A549 (cell line): ENCODE measurements around the gene SPRYD3. TPM values are rescaled to one million over a fixed set of nuclear protein-coding genes. Genes with fewer than 3 reads are reported as not detected.

Experiments used
- ATAC-seq, 2 experiments: fragments of 200-7000 bp in 1 of 2; fragments of >200 bp in 1 of 2; cut with Nextera tagmentation in 1 of 2; cut with Tn5 transposase in 1 of 2; 3 replicates each; pipeline versions ENCODE4 v1.8.0 to v1.9.1; 2018 to 2020; ENCODE audit warnings: mild to moderate bottlenecking in 1 of 2, moderate library complexity in 1 of 2
- CTCF ChIA-PET: fragments of 300-600 bp; sonication (Branson Sonifier 250); formaldehyde crosslinking; extraction: SDS; loops from one replicate; lab custom pipeline; 2021; ENCODE audit warnings: antibody characterized with exemption, inconsistent platforms; lab: Yijun Ruan, JAX
- POLR2A ChIA-PET: fragments of 350-600 bp; formaldehyde crosslinking; extraction: SDS; loops from one replicate; lab custom pipeline; 2021; ENCODE audit warnings: antibody characterized with exemption, inconsistent platforms; lab: Yijun Ruan, JAX
- DNase-seq, 2 experiments: peaks; one replicate each; pipeline versions ENCODE4 v3.0.0 to v3.0.0-alpha.2; 2011 to 2016; ENCODE audit warnings: low read depth in 1 of 2, low spot score in 1 of 2
- FAIRE-seq: peaks from 2 replicates; lab custom pipeline; 2011; peaks lifted over from hg19 to GRCh38; lab: Jason Lieb, UNC
- H3K27ac ChIP-seq, 2 experiments: fragments of >200 bp; sonication (Bioruptor Twin); formaldehyde crosslinking; 3 replicates each; pipeline ENCODE4 v1.5.1; 2016 to 2017
- H3K4me1 ChIP-seq: fragments of >200 bp; sonication (Bioruptor Twin); formaldehyde crosslinking; 3 replicates; pipeline ENCODE4 v1.6.1; 2016
- H3K4me2 ChIP-seq: fragments of >200 bp; sonication (Bioruptor Twin); formaldehyde crosslinking; 3 replicates; pipeline ENCODE4 v1.6.1; 2016
- H3K4me3 ChIP-seq: fragments of >200 bp; sonication (Bioruptor Twin); formaldehyde crosslinking; 3 replicates; pipeline ENCODE4 v1.5.1; 2016
- H3K9me3 ChIP-seq: fragments of >200 bp; sonication (Bioruptor Twin); formaldehyde crosslinking; 3 replicates; pipeline ENCODE4 v1.6.1; 2016
- HOXB5 ChIP-seq: fragments of 250-450 bp; sonication (Bioruptor Pico); IDR thresholded peaks from 2 replicates; pipeline ENCODE4 v1.5.0; 2020; ENCODE audit warnings: mild to moderate bottlenecking, moderate library complexity
- KDM5A ChIP-seq: fragments of 200-600 bp; sonication (generic); IDR thresholded peaks from 2 replicates; pipeline ENCODE4 v1.6.1; 2016; ENCODE audit warnings: antibody characterized with exemption, mild to moderate bottlenecking
- MAZ ChIP-seq: fragments of 150-350 bp; IDR thresholded peaks from 2 replicates; pipeline ENCODE4 v1.6.1; 2014; ENCODE audit warnings: antibody characterized with exemption, low read depth, low read length, borderline replicate concordance
- POLR2A ChIP-seq: IDR thresholded peaks from 2 replicates; pipeline ENCODE4 v1.6.1; 2012; ENCODE audit warnings: mild to moderate bottlenecking, low read length
- RARB ChIP-seq: fragments of 250-450 bp; sonication (Bioruptor Pico); IDR thresholded peaks from 2 replicates; pipeline ENCODE4 v1.8.0; 2021; ENCODE audit warnings: mild to moderate bottlenecking, moderate library complexity
- RCOR1 ChIP-seq: fragments of 150-350 bp; IDR thresholded peaks from 2 replicates; pipeline ENCODE4 v1.6.1; 2014; ENCODE audit warnings: antibody characterized with exemption, low read length, low read depth
- ZSCAN20 ChIP-seq: fragments of 250-450 bp; sonication (Bioruptor Pico); IDR thresholded peaks from 2 replicates; pipeline ENCODE4 v1.8.0; 2022; ENCODE audit warnings: mild to moderate bottlenecking, moderate library complexity
- WGBS: methylation state at CpG from one replicate; pipeline ENCODE4 v1.1.6; 2017; ENCODE audit errors: missing lambda C conversion rate; 5-methylcytosine and 5-hydroxymethylcytosine counted together
- polyA plus RNA-seq, 4 experiments: library from polyadenylated mRNA; depleted of rRNA in 3 of 4; stranded (reverse); fragments of >200 nt; fragmentation: RNase III in 1 of 4; extraction: RNeasy Plus Mini Kit Qiagen cat#74134 plus additional on column Dnase treatment in 1 of 4; gene quantifications; 2 replicates in 3 of 4; 3 replicates in 1 of 4; pipeline ENCODE4 v1.2.3, GENCODE V29; 2011 to 2017
- small RNA-seq, 6 experiments: library from RNA; depleted of rRNA; stranded (forward); fragments of <200 nt; gene quantifications; one replicate each; pipeline ENCODE3, GENCODE V24; 2012
- TF ChIP-seq, protein P1 (sequence below): fragments of >200 bp; sonication (Bioruptor Twin); formaldehyde crosslinking; IDR thresholded peaks from 2 replicates; pipeline ENCODE4 v1.6.1; 2016
- TF ChIP-seq, protein P2 (sequence below): fragments of >200 bp; sonication (Bioruptor Twin); formaldehyde crosslinking; IDR thresholded peaks from 3 replicates; pipeline ENCODE4 v1.5.1; 2016

Gene SPRYD3
- polyA plus RNA-seq, 2 of the 4 experiments (the other 2 are of a cell fraction) = 17.3 to 26.8 TPM

DNA sequence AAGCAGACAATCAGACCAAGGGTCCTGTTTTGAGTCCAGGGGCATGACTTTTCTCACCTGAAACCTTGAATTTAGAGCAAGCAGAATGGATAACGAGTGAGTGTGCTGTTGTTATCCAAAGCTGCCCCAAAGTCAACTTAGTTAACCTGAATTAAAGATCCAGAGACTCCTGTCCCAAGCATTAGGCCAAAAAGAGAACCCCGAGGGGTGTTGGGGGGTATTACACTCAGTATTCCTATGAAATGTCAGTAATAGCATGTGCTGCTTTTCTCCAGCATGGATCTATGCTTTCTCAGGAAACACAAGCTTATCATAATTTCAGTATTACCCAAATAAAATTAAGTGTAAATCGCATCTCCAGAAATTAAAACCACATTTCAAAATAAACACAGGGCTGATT is 53.9 kb downstream of the SPRYD3 start:
- Histone ChIP-seq H3K4me2 (no peak overlapping the region), H3K9me3 (no peaks in the 10 kb centered on the region), H3K4me1 (no peaks in the 10 kb centered on the region), H3K27ac (no peak overlapping the region), H3K4me3 (no peak overlapping the region)
- no peak for TF ChIP-seq HOXB5 (CRISPR knock-in tag)
- TF ChIP-seq RARB (CRISPR knock-in tag) = no peak
- no peak for TF ChIP-seq ZSCAN20
- TF ChIP-seq, protein P1, sequence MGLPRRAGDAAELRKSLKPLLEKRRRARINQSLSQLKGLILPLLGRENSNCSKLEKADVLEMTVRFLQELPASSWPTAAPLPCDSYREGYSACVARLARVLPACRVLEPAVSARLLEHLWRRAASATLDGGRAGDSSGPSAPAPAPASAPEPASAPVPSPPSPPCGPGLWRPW = no peak
- TF ChIP-seq, protein P2, sequence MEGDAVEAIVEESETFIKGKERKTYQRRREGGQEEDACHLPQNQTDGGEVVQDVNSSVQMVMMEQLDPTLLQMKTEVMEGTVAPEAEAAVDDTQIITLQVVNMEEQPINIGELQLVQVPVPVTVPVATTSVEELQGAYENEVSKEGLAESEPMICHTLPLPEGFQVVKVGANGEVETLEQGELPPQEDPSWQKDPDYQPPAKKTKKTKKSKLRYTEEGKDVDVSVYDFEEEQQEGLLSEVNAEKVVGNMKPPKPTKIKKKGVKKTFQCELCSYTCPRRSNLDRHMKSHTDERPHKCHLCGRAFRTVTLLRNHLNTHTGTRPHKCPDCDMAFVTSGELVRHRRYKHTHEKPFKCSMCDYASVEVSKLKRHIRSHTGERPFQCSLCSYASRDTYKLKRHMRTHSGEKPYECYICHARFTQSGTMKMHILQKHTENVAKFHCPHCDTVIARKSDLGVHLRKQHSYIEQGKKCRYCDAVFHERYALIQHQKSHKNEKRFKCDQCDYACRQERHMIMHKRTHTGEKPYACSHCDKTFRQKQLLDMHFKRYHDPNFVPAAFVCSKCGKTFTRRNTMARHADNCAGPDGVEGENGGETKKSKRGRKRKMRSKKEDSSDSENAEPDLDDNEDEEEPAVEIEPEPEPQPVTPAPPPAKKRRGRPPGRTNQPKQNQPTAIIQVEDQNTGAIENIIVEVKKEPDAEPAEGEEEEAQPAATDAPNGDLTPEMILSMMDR = no peak
- peak; percentile 70 to 80; a peak in 5 of 6 replicates for ATAC-seq
- WGBS = 96% methylated on average over 3 of the region's 3 CpGs
- DNase-seq = no peak
- no peak for FAIRE-seq
- ChIA-PET POLR2A (interaction anchor here (1.5 kb wide), 1 partner anchor 22 kb away, joined by 3 read pairs; no protein-coding TSS in a partner anchor), CTCF (interaction anchor here (1.9 to 8.5 kb wide), 2 partner anchors 11 to 44 kb away, joined by 4 to 70 read pairs; no protein-coding TSS in a partner anchor)

DNA sequence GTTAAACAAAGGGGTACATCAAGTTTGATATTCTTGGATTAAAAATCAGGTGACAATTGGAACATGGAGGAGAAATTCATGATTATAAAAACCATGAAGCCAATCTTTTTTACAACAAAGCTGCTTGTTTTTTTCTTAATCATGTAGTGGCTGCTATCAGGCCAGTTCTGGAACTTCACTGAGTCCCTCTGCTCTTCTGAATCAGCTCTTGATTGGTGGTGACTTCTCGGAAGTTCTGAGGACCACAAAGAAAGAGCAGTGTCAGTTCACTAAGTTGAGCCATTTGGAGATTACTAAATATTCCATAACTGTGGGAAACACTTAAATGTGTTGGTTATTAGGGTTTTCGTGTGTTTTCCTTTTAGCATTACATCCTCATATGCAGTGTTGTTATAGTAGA is 64.5 kb downstream of the SPRYD3 start:
- POLR2A ChIA-PET = interaction anchor here (0.6 to 0.7 kb wide), 3 partner anchors 9 to 118 kb away, joined by 3 read pairs; partner anchors contain the start of gene EIF4B
- FAIRE-seq = no peak

More for the DNA sequence above, 64.5 kb downstream of the SPRYD3 start:
- WGBS = 93% methylated on average over 2 of the region's 2 CpGs
- Histone ChIP-seq H3K4me3 (no peak overlapping the region), H3K4me1 (peaks cover 19% of the 10 kb centered on the region; the same call in 2 of the 3 replicates), H3K9me3 (no peaks in the 10 kb centered on the region), H3K27ac (no peak overlapping the region), H3K4me2 (no peak overlapping the region)
- ATAC-seq (no peak), DNase-seq (no peak)
- no peak for TF ChIP-seq MAZ
- TF ChIP-seq RCOR1 = no peak
- TF ChIP-seq POLR2A = no peak
- no peak for TF ChIP-seq KDM5A
- CTCF ChIA-PET = interaction anchor here (0.9 to 1.6 kb wide), 3 partner anchors 12 to 129 kb away, joined by 5 read pairs; no protein-coding TSS in a partner anchor

Small RNA genes within 50 kb of the gene (small RNA-seq; reads per million reads assigned to genes)
- 0 reads per million in 6 experiments for gene MIR6757

Other genes with a start within 250 kb of the SPRYD3 start
- gene KRT79, start 245.1 kb downstream of the SPRYD3 start, polyA plus RNA-seq (2011; rRNA removed) = 0.05 and 0.07 TPM in 2 replicates
- gene KRT79, start 245.1 kb downstream of the SPRYD3 start, polyA plus RNA-seq (2017; fragmentation: RNase III; extraction: RNeasy Plus Mini Kit Qiagen cat#74134 plus additional on column Dnase treatment) = 0.08 TPM in 1 of 3 replicates, not detected in the others
- 0.09 TPM in 1 of 2 replicates, not detected in the other for gene KRT78, start 230.4 kb downstream of the SPRYD3 start, polyA plus RNA-seq (2011; rRNA removed)
- 0.12 TPM in 2 of 3 replicates, not detected in the other for gene KRT78, start 230.4 kb downstream of the SPRYD3 start, polyA plus RNA-seq (2017; fragmentation: RNase III; extraction: RNeasy Plus Mini Kit Qiagen cat#74134 plus additional on column Dnase treatment)
- gene KRT8, start 174.3 kb downstream of the SPRYD3 start, polyA plus RNA-seq (2011; rRNA removed) = 1,385 and 2,250 TPM in 2 replicates
- gene KRT8, start 174.3 kb downstream of the SPRYD3 start, polyA plus RNA-seq (2017; fragmentation: RNase III; extraction: RNeasy Plus Mini Kit Qiagen cat#74134 plus additional on column Dnase treatment) = 3,173 to 3,781 TPM (median 3,633 TPM) in 3 replicates
- 2,476 and 2,635 TPM in 2 replicates for gene KRT18, start 130.3 kb downstream of the SPRYD3 start, polyA plus RNA-seq (2011; rRNA removed)
- 2,534 to 2,941 TPM (median 2,752 TPM) in 3 replicates for gene KRT18, start 130.3 kb downstream of the SPRYD3 start, polyA plus RNA-seq (2017; fragmentation: RNase III; extraction: RNeasy Plus Mini Kit Qiagen cat#74134 plus additional on column Dnase treatment)
- 577 and 650 TPM in 2 replicates for gene EIF4B, start 72.9 kb downstream of the SPRYD3 start, polyA plus RNA-seq (2011; rRNA removed)
- 363 to 377 TPM (median 375 TPM) in 3 replicates for gene EIF4B, start 72.9 kb downstream of the SPRYD3 start, polyA plus RNA-seq (2017; fragmentation: RNase III; extraction: RNeasy Plus Mini Kit Qiagen cat#74134 plus additional on column Dnase treatment)
- gene TNS2, start 29.3 kb downstream of the SPRYD3 start, polyA plus RNA-seq (2011; rRNA removed) = 11.5 and 12.4 TPM in 2 replicates
- 13.5 to 15.8 TPM (median 15.3 TPM) in 3 replicates for gene TNS2, start 29.3 kb downstream of the SPRYD3 start, polyA plus RNA-seq (2017; fragmentation: RNase III; extraction: RNeasy Plus Mini Kit Qiagen cat#74134 plus additional on column Dnase treatment)
- 49.1 and 64.5 TPM in 2 replicates for gene IGFBP6, start 18.3 kb upstream of the SPRYD3 start, polyA plus RNA-seq (2011; rRNA removed)
- 128 to 155 TPM (median 128 TPM) in 3 replicates for gene IGFBP6, start 18.3 kb upstream of the SPRYD3 start, polyA plus RNA-seq (2017; fragmentation: RNase III; extraction: RNeasy Plus Mini Kit Qiagen cat#74134 plus additional on column Dnase treatment)
- gene SOAT2, start 24.1 kb upstream of the SPRYD3 start, polyA plus RNA-seq (2011; rRNA removed) = 0.12 and 0.14 TPM in 2 replicates
- 0.09 to 0.21 TPM (median 0.16 TPM) in 3 replicates for gene SOAT2, start 24.1 kb upstream of the SPRYD3 start, polyA plus RNA-seq (2017; fragmentation: RNase III; extraction: RNeasy Plus Mini Kit Qiagen cat#74134 plus additional on column Dnase treatment)
- 28.8 and 32.9 TPM in 2 replicates for gene ZNF740, start 101.3 kb upstream of the SPRYD3 start, polyA plus RNA-seq (2011; rRNA removed)
- 12.1 to 15.6 TPM (median 15.1 TPM) in 3 replicates for gene ZNF740, start 101.3 kb upstream of the SPRYD3 start, polyA plus RNA-seq (2017; fragmentation: RNase III; extraction: RNeasy Plus Mini Kit Qiagen cat#74134 plus additional on column Dnase treatment)
- gene CSAD, start 101.5 kb upstream of the SPRYD3 start, polyA plus RNA-seq (2011; rRNA removed) = 16.5 and 19.2 TPM in 2 replicates
- 14.0 to 16.4 TPM (median 14.5 TPM) in 3 replicates for gene CSAD, start 101.5 kb upstream of the SPRYD3 start, polyA plus RNA-seq (2017; fragmentation: RNase III; extraction: RNeasy Plus Mini Kit Qiagen cat#74134 plus additional on column Dnase treatment)
- 0.56 and 0.71 TPM in 2 replicates for gene ITGB7, start 127.9 kb upstream of the SPRYD3 start, polyA plus RNA-seq (2011; rRNA removed)
- 0.54 to 0.66 TPM (median 0.64 TPM) in 3 replicates for gene ITGB7, start 127.9 kb upstream of the SPRYD3 start, polyA plus RNA-seq (2017; fragmentation: RNase III; extraction: RNeasy Plus Mini Kit Qiagen cat#74134 plus additional on column Dnase treatment)
- gene RARG, start 152.8 kb upstream of the SPRYD3 start, polyA plus RNA-seq (2011; rRNA removed) = 15.6 and 19.0 TPM in 2 replicates
- gene RARG, start 152.8 kb upstream of the SPRYD3 start, polyA plus RNA-seq (2017; fragmentation: RNase III; extraction: RNeasy Plus Mini Kit Qiagen cat#74134 plus additional on column Dnase treatment) = 16.4 to 17.7 TPM (median 17.2 TPM) in 3 replicates
- gene ESPL1, start 188.9 kb upstream of the SPRYD3 start, polyA plus RNA-seq (2011; rRNA removed) = 10.0 and 11.8 TPM in 2 replicates
- 15.2 to 16.5 TPM (median 15.5 TPM) in 3 replicates for gene ESPL1, start 188.9 kb upstream of the SPRYD3 start, polyA plus RNA-seq (2017; fragmentation: RNase III; extraction: RNeasy Plus Mini Kit Qiagen cat#74134 plus additional on column Dnase treatment)
- gene PFDN5, start 216.2 kb upstream of the SPRYD3 start, polyA plus RNA-seq (2011; rRNA removed) = 729 and 848 TPM in 2 replicates
- gene PFDN5, start 216.2 kb upstream of the SPRYD3 start, polyA plus RNA-seq (2017; fragmentation: RNase III; extraction: RNeasy Plus Mini Kit Qiagen cat#74134 plus additional on column Dnase treatment) = 685 to 736 TPM (median 704 TPM) in 3 replicates
- gene MYG1, start 220.3 kb upstream of the SPRYD3 start, polyA plus RNA-seq (2011; rRNA removed) = 75.2 and 80.9 TPM in 2 replicates
- 55.9 to 60.9 TPM (median 58.9 TPM) in 3 replicates for gene MYG1, start 220.3 kb upstream of the SPRYD3 start, polyA plus RNA-seq (2017; fragmentation: RNase III; extraction: RNeasy Plus Mini Kit Qiagen cat#74134 plus additional on column Dnase treatment)
- gene AAAS, start 242.2 kb upstream of the SPRYD3 start, polyA plus RNA-seq (2011; rRNA removed) = 82.6 and 104 TPM in 2 replicates
- 61.5 to 64.9 TPM (median 64.1 TPM) in 3 replicates for gene AAAS, start 242.2 kb upstream of the SPRYD3 start, polyA plus RNA-seq (2017; fragmentation: RNase III; extraction: RNeasy Plus Mini Kit Qiagen cat#74134 plus additional on column Dnase treatment)